GM19328 (cell line): ENCODE results near the gene FBXW12.
"Not testable (repeated sequence)": the region's sequence is repeated elsewhere in the genome, so short reads cannot be mapped to it uniquely, and the experiment has no call there.

Experiments
- ATAC-seq: cut with Tn5 transposase; IDR thresholded peaks from one replicate; pipeline ENCODE4 v1.9.1; 2021; ENCODE audit warnings: mild to moderate bottlenecking, moderate library complexity; ENCODE audit not compliant: unreplicated experiment

FBXW12 gene

DNA sequence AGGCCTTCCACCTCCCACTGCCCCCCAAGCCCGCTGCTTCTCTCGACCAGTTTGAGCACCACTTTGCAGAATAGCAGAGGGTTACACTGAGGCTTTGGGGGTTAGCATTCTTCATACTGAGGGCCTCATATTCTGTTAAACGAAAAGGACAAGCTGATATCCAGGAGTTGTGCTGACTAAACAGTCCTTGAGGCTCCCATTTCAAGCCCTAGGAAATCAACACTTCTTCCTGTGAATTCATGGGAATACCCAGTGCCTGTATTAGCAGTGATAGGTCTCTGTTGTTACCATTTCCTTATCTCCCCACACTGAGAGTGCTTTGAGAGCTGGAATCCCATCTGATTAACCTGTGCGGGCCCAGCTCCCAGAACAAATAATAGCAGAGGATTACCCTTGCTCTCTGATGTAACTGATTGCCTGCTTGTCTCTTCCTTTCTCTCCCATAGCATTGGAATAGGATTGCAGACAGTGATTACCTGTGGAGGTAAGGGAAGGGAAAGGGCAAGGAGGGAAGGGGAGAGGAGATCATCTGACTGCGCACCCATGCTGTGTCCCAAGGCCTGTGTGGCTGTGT, 930 bp downstream of the FBXW12 start:
- ATAC-seq = no peak

DNA sequence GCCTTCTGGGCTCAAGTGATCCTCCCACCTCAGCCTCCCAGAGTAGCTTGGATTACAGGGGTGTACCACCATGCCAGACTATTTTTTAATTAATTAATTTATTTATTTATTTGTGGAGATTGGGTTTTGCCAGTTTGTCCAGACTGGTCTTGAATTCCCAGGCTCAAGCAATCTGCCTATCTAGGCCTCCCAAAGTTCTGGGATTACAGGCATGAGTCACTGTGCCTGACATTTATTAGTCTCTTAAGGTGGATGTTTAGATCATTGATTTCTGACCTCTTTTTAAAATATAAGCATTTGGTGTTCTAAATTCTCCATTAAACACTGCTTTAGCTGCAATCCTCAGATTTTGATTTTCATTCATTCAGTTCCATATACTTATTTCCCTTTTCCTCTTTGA, 15.6 kb downstream of the FBXW12 start:
- no peak for ATAC-seq

DNA sequence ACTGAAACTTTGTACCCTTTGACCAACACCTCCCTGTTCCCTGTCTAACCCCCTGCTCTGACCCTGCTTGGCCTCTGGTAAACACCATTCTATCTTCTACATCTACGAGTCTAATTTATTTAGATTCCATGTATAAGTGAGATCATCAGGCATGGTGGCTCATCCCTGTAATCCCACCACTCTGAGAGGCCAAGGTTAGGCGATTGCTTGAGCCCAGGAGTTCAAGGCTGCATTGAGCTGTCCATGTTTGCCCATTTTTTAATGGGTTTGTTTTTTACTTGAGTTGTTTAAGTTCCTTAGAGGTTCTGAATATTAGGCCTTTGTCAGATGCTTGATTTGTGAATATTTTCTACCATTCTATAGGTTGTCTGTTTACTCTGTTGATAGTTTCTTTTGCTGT, 16.9 kb downstream of the FBXW12 start:
- ATAC-seq = no peak

DNA sequence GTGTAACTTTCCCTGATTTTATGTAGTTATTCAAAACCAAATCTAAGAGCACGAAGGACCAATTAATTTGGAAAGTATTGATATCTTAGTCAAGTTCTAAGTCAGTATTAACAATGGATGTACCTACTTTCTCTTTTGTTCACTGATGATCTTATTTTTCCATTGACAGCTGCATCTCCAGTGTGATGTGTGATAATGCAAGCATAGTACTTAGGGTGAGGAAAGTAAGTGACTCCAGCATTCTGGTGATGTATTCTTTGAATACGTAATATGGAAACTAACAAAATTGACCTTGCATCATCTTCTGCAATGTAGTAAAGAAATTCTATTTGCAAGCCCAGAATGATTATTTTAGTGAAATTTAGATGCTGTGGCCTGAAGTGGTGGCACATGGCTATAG, 22.4 kb downstream of the FBXW12 start:
- ATAC-seq = no peak

DNA sequence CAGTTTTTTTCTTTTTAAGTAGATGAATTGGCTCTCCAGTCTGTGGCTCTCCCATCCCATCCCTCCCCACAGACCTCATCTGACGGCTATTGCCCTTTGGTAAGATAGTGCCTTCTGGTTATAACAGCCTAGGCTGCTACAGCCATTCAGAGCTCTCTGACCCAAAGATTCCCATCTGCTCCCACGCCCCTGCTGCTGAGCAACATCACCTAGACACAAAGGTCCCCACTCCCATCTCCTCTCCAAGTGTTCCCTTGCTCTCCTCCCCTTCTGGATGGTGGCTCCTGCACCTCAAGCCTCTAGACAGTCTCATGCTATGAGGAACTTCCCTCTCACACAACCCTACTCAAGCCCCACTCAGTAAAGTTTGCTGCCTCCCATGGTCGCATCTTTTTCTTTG, 23.7 kb downstream of the FBXW12 start:
- ATAC-seq = no peak

DNA sequence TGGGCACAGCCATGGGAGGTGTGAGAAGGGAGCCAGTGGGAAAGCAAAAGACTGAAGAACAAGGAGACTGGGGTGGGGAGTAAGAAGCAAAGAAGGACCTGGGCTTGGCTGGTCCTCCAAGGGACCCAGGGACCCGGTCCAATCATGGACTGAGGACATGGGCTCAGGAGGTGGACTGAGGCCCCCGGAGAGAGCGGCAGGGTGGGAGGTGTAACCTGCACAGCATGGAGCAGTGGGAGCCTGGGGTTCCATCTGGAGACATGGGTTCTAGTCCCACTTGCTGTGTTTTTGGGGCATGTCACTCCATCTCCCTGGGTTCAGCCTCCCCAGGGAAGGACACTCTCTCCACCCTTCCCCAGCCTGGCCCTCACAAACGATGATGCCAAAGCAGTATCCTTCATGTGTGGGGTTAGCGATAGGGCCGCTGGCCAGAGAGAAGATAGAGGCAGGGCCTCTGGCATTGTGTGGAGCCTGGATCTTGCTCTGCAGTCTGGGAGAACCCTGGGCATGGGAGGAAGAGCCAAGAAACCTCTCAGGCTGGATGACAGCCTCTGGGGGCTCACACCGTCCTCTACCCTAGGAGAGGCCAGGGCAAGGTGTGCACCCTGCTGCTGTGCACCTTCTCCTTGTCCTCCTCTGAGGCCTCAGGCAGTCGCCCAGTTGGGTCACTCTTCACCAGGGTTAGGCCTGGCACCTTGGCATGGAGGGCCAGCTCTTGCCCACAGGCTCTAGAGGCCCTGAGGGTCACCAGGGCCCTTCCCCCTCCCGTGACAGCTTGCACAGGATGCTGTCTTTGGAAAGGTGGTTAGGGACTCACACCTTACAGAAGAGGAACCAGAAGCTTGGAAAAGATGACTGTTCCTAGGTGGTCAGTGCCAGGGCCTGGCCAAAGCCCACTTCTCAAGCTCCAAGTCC, 26.0 kb downstream of the FBXW12 start:
- ATAC-seq = no peak

DNA sequence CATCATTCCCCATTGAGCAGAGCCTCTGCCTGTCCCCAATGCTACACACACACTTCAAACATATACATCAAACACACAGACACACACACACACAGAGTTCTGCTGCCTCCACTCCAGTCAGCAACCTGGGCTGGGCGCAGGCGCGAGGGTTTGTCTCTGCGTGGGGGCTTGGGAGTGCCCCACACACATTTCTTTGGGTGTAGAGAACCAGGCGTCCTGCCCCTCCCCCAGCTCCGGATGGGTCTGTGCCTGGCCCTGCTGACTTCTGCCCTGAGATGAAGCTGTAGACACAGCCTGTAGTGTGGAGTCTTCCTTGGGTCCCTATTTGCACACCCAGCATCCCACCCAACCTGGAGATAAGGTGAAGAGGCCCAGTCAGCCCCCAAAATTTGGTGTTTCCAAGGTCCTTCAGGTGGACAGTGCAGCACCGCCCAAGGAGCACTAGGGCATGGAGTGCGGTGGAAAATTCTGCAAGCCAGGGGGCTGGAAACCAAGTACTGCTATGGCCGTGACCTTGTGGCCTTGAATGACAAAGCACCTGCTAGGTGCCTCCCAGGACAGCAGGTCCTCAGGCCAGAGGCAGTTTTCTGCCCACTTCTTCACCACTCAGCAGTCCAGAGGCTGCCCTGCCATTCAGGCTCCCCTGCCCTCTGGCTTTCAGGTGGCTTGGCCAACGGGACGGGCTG, 26.8 kb downstream of the FBXW12 start:
- ATAC-seq = no peak

DNA sequence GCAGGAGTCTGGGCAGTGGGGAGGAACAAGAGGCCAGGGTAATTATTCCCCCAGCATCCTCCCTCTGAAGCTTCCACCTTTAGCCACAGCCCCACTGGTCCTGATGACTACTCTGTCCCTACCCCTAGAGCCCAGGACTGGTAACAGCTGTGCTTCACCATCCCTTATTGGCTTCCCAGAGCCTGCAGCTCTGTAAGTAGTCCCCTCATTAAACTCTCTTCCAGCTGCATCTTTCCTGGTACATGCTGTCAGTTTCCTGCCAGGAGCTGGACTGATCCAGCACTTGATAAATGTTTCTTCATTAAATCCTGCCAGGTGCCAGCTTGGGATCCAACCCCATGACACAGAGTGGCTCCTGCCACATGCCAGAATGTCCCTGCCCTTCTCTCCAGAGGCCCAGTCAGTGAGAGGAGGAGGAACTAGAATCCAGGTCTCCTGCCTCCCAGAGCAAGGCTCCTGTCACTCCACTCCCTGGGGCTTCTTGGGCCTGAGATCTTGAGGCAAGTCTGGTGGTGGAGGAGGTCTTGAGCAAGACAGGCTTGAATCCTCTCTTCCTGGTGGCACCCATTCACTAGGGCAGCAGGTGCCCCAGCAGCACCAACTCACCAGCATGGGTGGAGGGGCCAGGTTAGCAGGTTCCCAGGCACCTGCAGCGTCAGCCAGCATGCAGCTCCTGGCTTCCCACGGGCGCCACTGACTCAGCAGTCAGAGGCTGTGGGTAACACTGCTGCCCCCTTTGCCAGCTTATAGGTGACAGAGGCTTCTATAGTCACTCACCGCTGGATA, 27.6 kb downstream of the FBXW12 start:
- no peak for ATAC-seq

DNA sequence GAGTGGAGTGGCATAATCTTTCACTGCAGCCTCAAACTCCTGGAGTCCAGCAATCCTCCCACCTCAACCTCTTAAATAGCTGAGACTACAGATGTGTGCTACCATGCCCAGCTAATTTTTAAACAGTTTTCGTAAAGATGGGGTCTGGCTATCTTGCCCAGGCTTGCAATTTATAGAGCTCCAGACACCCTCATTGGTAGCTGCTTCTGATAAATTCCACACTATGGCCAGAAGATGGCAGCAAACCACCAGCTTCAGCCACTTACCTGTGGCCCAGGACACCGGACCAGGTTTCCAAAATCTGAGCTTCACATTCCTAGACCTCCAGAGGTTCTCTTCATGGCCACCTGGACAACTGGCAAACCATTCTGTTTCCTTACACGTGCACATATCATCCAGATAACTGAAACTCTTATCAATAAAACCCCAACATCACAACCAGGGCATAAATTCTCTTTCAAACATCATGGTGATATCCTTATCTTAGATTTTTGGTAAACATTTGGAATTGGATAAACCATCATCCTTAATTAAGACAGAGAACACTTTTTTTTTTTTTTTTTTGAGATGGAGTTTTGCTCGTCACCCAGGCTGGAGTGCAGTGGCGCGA, 28.9 kb downstream of the FBXW12 start:
- no peak for ATAC-seq

DNA sequence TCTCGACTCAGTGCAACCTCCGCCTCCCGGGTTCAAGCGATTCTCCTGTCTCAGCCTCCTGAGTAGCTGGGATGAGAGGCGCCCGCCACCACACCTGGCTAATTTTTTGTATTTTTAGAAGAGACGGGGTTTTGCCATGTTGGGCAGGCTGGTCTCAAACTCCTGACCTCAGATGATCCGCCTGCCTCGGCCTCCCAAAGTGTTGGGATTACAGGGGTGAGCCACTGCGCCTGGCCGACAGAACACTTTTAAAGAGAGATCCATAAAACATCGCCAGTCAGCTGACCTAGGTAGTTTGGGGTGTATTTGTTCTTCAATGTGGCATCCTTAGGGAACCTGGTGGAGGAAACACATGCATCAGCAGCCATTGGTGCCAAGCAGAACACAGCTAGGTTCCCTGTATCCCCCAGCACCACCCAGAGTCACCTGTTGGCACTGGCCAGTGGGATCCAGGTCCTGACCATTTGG, 29.4 kb downstream of the FBXW12 start:
- ATAC-seq = not testable (repeated sequence)

DNA sequence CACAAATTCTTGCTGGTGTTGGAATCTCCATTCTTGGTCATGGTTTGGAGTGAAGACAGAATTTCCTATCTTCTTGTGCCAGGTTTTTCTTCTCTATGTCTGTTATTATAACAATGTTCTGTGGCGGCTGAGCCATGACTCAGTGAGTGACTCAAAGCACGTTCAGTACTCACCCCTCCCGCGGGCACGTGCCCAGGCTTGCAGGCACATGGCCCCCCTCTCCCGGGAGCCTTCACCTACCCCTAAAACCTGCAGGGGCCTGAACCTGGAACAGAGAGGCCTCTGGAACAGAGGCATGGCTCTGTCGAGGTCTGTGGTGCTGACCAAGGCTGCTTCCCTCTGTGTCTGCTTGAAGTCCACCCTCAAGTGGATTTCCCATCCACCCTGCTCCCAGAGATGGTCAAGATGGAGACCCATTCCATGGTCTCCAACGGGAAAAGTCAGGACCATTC, 30.3 kb downstream of the FBXW12 start:
- no peak for ATAC-seq

DNA sequence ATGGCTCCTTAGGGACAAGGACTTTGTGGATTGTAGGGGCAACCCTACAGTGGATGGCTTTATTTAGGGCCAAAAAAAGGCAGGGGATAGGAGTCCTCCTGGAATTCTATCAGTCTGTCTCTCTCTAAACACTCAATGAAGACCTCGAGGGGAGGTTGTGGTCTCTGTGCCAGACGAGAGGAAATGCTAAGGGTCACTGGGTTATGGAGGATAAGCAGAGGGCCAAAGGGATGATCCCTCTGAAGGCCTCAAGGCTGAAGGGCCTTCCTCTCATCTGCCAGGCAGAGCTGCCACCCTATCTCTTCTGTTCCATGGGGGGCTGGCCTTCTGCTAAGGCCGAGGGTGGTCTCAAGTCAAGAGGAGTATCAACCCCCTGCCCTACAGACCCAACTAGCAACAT, 30.9 kb downstream of the FBXW12 start:
- no peak for ATAC-seq

DNA sequence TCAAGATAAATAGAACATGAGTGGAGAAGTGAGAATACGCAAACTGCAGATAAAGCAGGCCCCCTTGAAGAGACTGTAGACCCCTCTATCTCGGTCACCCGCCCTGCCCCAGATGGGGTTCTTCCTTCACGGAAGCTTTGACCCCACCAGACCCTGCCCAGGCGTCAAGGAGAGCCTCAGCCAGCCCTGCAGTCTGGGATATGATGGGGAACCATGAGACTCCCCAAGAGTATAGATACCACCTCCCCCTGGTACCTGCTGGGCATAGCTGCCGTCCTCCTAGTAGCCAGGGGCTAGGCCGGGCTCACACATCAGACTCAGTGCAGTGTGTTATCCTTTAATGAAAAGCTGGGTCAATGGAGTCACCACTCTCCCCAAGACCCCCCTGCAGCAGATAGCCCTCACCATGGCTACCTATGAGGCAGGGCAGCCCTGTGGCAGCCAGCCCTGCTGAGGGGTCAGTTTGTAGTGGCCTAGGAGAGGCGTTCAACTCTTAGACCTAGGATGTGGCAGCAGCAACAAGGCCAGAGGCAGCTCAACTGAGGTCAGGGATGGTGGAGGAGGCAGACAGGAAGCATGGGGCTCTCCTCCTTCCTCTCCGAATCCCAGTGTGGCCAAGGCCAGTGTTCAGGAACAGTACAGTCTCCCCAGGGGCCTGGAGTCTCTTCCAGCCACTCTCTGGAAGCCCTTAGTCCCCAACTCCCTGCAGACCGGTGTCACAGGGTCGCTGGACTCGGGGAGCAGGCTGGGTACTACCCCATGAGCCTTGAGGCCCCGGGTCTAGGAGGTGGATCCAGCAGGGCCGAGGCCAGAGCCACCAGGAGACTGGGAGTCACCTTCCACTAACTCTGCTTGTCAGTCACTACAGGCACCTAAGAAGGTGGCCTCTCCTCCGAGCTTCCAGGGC, 31.8 kb downstream of the FBXW12 start:
- no peak for ATAC-seq

DNA sequence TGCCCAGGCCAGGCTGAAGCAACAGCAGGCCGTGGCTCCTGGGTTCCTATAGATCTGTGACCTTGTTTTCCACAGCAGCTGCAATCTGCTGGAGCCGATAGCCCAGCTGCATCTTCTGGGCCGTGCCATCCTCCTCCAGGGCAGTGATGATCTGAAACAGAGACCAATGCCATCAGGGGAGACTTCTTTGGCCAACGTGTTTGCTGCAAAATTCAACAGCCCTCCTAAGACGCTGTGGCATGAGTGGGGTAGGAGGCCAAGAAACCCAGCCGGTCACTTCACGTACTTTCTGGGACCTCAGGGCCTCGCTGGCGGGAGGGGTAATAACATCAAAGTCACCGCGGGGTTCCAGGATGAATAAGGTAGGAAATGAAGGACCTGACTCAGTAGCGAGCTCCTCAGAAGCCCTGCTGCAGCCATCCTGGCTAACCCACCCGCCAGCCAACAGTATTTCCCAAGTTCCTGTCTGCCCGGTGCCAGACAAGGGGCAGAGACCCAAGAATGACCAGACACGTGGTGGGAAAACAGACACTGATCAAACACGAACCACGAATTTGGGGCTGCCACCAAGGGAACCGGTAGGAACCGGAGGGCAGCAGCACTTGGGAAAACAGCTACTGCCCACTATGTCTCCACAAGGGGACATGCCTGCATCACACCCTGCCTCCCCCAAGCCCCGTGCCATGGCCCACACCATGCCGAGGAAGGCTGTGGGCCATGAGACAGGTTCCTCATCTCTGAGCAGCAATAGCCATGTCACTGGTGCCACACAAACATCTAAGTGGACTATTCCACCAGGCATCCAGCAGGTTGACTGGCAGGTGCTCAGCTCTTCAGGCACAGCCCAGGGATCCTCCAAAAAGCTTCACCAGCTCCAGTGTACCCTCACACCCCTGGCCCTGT, 32.7 kb downstream of the FBXW12 start:
- ATAC-seq = no peak

DNA sequence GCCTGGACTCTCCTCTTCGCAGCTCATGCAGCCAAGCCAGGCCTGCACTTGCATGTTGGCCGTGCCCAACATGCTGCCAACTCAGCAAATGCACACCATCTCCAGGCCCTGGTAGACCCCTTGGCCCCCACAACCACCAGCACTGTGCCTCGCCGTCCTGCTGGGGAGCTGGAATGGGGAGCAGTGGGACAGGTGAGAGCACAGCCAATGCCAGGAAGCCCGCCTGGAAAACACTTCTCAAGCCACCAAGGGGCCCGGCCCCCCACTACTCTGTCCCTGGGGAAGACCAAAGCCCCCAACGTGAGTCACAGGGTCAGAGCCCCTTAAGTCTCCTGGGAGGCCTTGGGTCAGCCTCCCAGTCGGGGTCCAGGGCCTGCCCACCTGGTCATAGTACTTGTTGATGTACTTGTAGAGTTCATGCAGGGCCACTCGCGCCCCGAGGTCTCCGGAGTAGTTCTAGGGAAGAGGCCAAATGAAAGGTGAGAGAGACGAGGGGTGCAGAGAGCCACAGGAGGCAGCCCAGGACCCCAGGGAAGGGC, 33.4 kb downstream of the FBXW12 start:
- ATAC-seq = no peak

DNA sequence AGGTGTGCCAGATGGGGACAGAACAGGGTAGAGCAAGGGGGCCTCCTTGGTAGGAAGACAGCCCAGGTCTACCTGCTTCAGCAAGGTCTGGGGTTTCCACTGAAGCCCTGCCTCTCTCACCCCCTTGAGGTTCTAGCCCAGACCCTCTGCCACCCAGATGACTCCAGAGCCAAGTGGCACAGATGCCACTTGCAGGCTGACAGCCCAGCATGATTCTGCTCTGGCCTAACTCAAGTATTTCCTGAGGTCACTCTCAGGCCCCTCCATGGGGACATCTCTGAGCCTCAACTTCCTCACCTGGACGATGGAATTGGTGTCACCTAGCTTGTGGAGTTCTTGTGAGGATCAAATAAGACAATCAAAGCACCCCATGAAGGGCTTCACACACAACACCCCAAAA, 34.0 kb downstream of the FBXW12 start:
- no peak for ATAC-seq

DNA sequence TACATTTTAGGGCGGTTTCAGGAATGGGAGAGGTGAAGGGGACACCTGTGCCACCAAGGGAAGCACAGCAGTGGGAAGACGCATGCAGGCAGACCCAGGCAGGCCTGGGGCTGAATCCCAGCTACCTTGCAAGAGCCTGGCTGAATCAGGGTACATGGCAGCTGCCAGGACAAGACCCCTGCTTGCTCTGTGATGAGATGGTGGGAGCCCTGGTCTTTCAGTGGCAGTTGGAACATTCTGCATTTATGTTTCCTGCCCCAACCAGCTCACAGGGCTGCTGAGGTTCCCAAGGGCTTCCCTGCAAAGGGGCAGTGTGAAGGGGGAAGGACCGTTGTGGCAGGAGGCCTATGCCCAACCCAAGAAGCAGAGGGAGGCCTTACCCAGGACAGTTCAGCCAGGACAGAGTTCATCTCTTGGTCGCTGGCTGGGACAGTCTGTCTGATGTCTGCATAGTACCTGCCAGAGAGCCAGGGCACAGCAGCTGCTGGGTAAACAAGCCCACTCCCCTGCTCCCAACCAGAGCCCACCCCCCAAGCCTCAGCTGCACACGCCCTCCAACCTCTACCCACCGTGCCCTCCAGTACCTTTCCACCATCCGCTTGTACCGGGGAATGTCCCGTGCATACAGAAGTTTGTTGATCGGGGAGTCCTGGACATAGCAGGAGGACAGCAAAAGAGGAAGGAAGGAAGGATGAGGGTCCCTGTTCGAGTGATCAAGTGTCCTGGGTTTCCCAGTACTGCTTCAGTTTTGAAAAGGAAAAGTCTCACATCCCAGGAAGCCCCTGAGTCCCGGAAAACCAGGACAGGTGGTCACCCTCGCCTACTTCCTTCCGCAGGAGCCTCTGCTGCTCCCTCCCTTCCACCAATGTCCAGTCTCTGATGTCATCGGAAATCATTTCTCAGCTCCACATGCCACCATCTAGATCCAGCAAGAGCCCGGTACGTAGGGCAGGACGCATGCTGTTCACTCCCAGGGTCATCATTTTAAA, 34.7 kb downstream of the FBXW12 start:
- ATAC-seq = no peak
